ENCODE measurements around the gene DOC2A. TPM values are rescaled to one million over a fixed set of nuclear protein-coding genes. Genes with fewer than 3 reads are reported as not detected.

DOC2A gene
- total and polyA plus RNA-seq, 9 of the 15 experiments (the other 6 are each of a cell fraction or from before 2014, with no cell fraction given) = 0.03 to 0.38 (median 0.28) TPM; not detected in 1

DNA sequence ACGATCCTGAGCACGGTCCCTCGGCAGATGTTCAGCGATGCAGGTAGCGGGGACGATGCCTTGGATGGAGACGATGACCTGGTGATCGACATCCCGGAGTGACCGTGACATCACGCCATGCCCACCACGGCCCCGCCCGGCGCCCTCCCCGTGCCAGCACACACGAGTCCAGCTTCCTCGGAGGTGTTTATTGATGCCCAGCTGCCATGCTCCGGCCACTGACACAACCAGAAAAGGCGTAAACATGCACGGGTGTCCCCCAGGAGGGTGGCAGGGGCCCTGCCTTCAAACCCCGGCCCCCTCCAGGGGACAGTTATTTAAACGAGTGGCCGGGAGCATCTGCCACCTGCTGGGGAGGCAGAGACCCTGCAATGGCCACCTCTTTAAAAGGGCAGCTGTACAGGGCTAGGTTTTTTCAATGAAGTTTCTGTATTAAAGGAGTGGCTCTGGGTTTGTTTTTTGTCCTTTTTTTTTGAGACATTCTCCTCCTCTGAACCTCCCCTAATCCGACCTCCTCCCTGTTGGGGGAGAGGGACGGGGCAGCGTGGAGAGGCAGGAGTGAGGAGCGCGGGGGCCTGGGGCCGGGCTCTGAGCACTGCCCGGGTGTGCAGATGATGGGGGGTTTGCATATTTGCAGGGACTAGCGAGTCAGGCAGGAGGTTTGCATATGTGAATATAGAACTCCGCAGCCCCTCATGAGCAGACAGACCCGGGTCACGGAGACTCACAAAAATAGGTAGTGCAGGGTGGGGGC, 5.3 kb downstream of the DOC2A start:
- CTCF ChIA-PET (ENCODE audit: low intra/inter-chr PET ratio) = interaction anchor here (0.5 to 1.1 kb wide), 3 partner anchors 142 to 312 kb away, joined by 3 to 5 read pairs (median 4); partner anchors contain the start of gene CDIPT
- Histone ChIP-seq H3K4me2 (ENCODE audit: insufficient read depth, low read length) (no peak overlapping the region), H3K4me3 (no peak overlapping the region), H3K79me2 (ENCODE audit: control insufficient read depth, insufficient read depth, low read length) (no peaks in the 10 kb centered on the region), H3K9me3 (replicated peaks; ENCODE audit: control insufficient read depth, insufficient read depth, low read depth, low read length) (no peaks in the 10 kb centered on the region), H4K20me1 (replicated peaks; ENCODE audit: control insufficient read depth, insufficient read depth, low read length) (peaks cover 5% of the 10 kb centered on the region; the same call in 1 of the 2 replicates), H3K27ac (ENCODE audit: extremely low read depth, low read depth, low read length) (no peak overlapping the region), H3K4me1 (replicated peaks in 1 of 2; ENCODE audit: control insufficient read depth in 2 of 2, insufficient read depth in 2 of 2, low read length in 2 of 2) (peaks cover 0 to 68% of the 10 kb centered on the region in 2 experiments; a peak in 2 of 5 replicates), H3K9ac (ENCODE audit: insufficient read depth in 1 of 2, low read depth in 2 of 2, low read length in 2 of 2) (no peak overlapping the region), H3K27me3 (ENCODE audit: control insufficient read depth in 2 of 2, insufficient read depth in 2 of 2, low read length in 2 of 2) (peaks cover 0 to 9% of the 10 kb centered on the region in 2 experiments; a peak in 3 of 5 replicates), H2AFZ (ENCODE audit: low read depth, low read length) (no peak overlapping the region), H3K36me3 (ENCODE audit: control insufficient read depth, insufficient read depth, low read length) (peaks cover 12% of the 10 kb centered on the region; the same call in 1 of the 3 replicates), H3K9me1 (ENCODE audit: control insufficient read depth, insufficient read depth, low read length) (no peaks in the 10 kb centered on the region)
- POLR2A ChIA-PET = interaction anchor here (1.0 to 1.1 kb wide), 3 partner anchors 12 to 143 kb away, joined by 3 to 6 read pairs (median 5); partner anchors contain the start of gene CDIPT
- DNase-seq (ENCODE audit: extremely low read depth in 1 of 4, low spot score in 3 of 4) (peak; percentile 61 to 83 (median 74)), ATAC-seq (peak; percentile 87), FAIRE-seq (peak; percentile 79)
- no TSS peak for BruUV-seq (replicated peaks)
- 71% methylated on average over 27 of the region's 35 CpGs for WGBS (ENCODE audit: insufficient coverage, low coverage, missing lambda C conversion rate)
- in situ Hi-C loops (cut with MboI) = no loop called here
- intact Hi-C loops (cut with micrococcal nuclease) = loop anchor here (5.0 kb wide), 1 partner anchor 143 kb away; the partner anchor contains the start of gene CDIPT
- TF ChIP-seq EP400 (IDR thresholded peaks at IDR 0.05) = no peak
- TF ChIP-seq ZKSCAN3 (CRISPR knock-in tag; IDR thresholded peaks at IDR 0.05) = no peak
- 0 out of 2 replicates have a peak, but pooled peaks have one; percentile 25 for TF ChIP-seq RB1 (IDR thresholded peaks at IDR 0.05; ENCODE audit: low read depth)
- TF ChIP-seq, protein P1, sequence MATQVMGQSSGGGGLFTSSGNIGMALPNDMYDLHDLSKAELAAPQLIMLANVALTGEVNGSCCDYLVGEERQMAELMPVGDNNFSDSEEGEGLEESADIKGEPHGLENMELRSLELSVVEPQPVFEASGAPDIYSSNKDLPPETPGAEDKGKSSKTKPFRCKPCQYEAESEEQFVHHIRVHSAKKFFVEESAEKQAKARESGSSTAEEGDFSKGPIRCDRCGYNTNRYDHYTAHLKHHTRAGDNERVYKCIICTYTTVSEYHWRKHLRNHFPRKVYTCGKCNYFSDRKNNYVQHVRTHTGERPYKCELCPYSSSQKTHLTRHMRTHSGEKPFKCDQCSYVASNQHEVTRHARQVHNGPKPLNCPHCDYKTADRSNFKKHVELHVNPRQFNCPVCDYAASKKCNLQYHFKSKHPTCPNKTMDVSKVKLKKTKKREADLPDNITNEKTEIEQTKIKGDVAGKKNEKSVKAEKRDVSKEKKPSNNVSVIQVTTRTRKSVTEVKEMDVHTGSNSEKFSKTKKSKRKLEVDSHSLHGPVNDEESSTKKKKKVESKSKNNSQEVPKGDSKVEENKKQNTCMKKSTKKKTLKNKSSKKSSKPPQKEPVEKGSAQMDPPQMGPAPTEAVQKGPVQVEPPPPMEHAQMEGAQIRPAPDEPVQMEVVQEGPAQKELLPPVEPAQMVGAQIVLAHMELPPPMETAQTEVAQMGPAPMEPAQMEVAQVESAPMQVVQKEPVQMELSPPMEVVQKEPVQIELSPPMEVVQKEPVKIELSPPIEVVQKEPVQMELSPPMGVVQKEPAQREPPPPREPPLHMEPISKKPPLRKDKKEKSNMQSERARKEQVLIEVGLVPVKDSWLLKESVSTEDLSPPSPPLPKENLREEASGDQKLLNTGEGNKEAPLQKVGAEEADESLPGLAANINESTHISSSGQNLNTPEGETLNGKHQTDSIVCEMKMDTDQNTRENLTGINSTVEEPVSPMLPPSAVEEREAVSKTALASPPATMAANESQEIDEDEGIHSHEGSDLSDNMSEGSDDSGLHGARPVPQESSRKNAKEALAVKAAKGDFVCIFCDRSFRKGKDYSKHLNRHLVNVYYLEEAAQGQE (IDR thresholded peaks at IDR 0.05; ENCODE audit: borderline replicate concordance) = peak; percentile 72
- TF ChIP-seq, protein P1 (CRISPR knock-in tag; IDR thresholded peaks at IDR 0.05; ENCODE audit: low read depth) = no peak
- peak; percentile 34 for TF ChIP-seq POLR2G (IDR thresholded peaks at IDR 0.05; ENCODE audit: low read depth, low read length)
- peak; percentile 15 to 85 (median 77) for TF ChIP-seq YY1 (IDR thresholded peaks at IDR 0.05; ENCODE audit: borderline replicate concordance in 1 of 3, control insufficient read depth in 1 of 3, extremely low read depth in 1 of 3, insufficient read depth in 3 of 3, insufficient read length in 1 of 3, insufficient replicate concordance in 2 of 3, low read depth in 1 of 3, low read length in 2 of 3)
- TF ChIP-seq, protein P2, sequence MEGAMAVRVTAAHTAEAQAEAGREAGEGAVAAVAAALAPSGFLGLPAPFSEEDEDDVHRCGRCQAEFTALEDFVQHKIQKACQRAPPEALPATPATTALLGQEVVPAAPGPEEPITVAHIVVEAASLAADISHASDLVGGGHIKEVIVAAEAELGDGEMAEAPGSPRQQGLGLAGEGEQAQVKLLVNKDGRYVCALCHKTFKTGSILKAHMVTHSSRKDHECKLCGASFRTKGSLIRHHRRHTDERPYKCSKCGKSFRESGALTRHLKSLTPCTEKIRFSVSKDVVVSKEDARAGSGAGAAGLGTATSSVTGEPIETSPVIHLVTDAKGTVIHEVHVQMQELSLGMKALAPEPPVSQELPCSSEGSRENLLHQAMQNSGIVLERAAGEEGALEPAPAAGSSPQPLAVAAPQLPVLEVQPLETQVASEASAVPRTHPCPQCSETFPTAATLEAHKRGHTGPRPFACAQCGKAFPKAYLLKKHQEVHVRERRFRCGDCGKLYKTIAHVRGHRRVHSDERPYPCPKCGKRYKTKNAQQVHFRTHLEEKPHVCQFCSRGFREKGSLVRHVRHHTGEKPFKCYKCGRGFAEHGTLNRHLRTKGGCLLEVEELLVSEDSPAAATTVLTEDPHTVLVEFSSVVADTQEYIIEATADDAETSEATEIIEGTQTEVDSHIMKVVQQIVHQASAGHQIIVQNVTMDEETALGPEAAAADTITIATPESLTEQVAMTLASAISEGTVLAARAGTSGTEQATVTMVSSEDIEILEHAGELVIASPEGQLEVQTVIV (CRISPR knock-in tag; IDR thresholded peaks at IDR 0.05; ENCODE audit: borderline replicate concordance) = no peak
